ENCODE data around the gene MRPL42.
A peak's percentile ranks its signal among the peaks of the same experiment; 100 is the strongest.

Gene MRPL42

GRCh38 chr12:93563807-93564538 is 96.7 kb downstream of the MRPL42 start:
- POLR2A ChIA-PET: no interaction called here
- CTCF ChIA-PET: interaction anchor here (1.2 to 2.3 kb wide), 5 partner anchors 11 to 537 kb away, joined by 3 to 7 read pairs (median 3); no protein-coding TSS in a partner anchor
- peak; percentile 34 for DNase-seq (ENCODE audit: extremely low spot score)
- TF ChIP-seq CTCF (IDR thresholded peaks at IDR 0.05; ENCODE audit: control extremely low read depth, extremely low read depth, low read depth, missing control alignments): peak; percentile 40

GRCh38 chr12:93565760-93566159 is 98.4 kb downstream of the MRPL42 start:
- ChIA-PET CTCF (interaction anchor here (1.3 to 7.8 kb wide), 2 partner anchors 237 to 536 kb away, joined by 3 to 123 read pairs; no protein-coding TSS in a partner anchor), POLR2A (no interaction called here)
- DNase-seq (ENCODE audit: extremely low spot score): no peak
- TF ChIP-seq CTCF (IDR thresholded peaks at IDR 0.05; ENCODE audit: control extremely low read depth, extremely low read depth, low read depth, missing control alignments): no peak

Data from GM10248 (cell line).